HEK293 (cell line): ENCODE measurements around the gene LY6G5C.

ENCODE experiments used
- CTCF ChIA-PET: fragments of 350-600 bp; formaldehyde crosslinking; extraction: SDS; loops from one replicate; lab custom pipeline; 2021; ENCODE audit warnings: antibody characterized with exemption; lab: Yijun Ruan, JAX
- POLR2A ChIA-PET: fragments of 300-600 bp; formaldehyde crosslinking; extraction: SDS; loops from one replicate; lab custom pipeline; 2020; ENCODE audit warnings: antibody characterized with exemption, inconsistent platforms; lab: Yijun Ruan, JAX
- H3K27ac ChIP-seq: fragments of 200-500 bp; sonication (Bioruptor generic); 2 replicates; pipeline ENCODE4 v1.5.1; 2014; ENCODE audit warnings: low read depth, low read length, control low read depth, inconsistent platforms; ENCODE audit errors: extremely low read depth
- H3K36me3 ChIP-seq, 2 experiments: fragments of 200-500 bp in 1 of 2; sonication (Bioruptor generic) in 1 of 2; 1 replicate in 1 of 2; 2 replicates in 1 of 2; pipeline ENCODE4 v1.5.1; 2014 to 2017; ENCODE audit warnings: inconsistent platforms in 2 of 2, low read length in 2 of 2; ENCODE audit not compliant: control insufficient read depth in 2 of 2, insufficient read depth in 1 of 2
- H3K4me1 ChIP-seq: fragments of 200-500 bp; sonication (Bioruptor generic); 2 replicates; pipeline ENCODE4 v1.5.1; 2014; ENCODE audit warnings: mild to moderate bottlenecking, low read length, inconsistent platforms; ENCODE audit not compliant: control insufficient read depth, insufficient read depth
- H3K4me3 ChIP-seq: 2 replicates; pipeline ENCODE4 v1.5.1; 2011; ENCODE audit warnings: low read depth, mild to moderate bottlenecking, control low read depth, low read length, moderate library complexity
- H3K9me3 ChIP-seq: fragments of 200-500 bp; sonication (Bioruptor generic); 2 replicates; pipeline ENCODE4 v1.5.1; 2014; ENCODE audit warnings: low read depth, low read length, inconsistent platforms; ENCODE audit not compliant: control insufficient read depth, insufficient read depth
- GLI2 ChIP-seq: fragments of 450-650 bp; formaldehyde crosslinking; IDR thresholded peaks from 2 replicates; pipeline ENCODE4; 2017; ENCODE audit warnings: missing biosample characterization, missing genetic modification characterization, low read depth, borderline replicate concordance
- IKZF3 ChIP-seq: fragments of 450-650 bp; IDR thresholded peaks from 2 replicates; pipeline ENCODE4 v1.5.0; 2018; ENCODE audit warnings: missing biosample characterization, mild to moderate bottlenecking, missing genetic modification characterization, moderate library complexity
- SCRT2 ChIP-seq: fragments of 450-650 bp; formaldehyde crosslinking; IDR thresholded peaks from 2 replicates; pipeline ENCODE4 v1.5.1; 2016; ENCODE audit warnings: missing biosample characterization, missing genetic modification characterization
- ZEB2 ChIP-seq: fragments of 450-650 bp; formaldehyde crosslinking; IDR thresholded peaks from 2 replicates; pipeline ENCODE4 v1.5.1; 2016; ENCODE audit warnings: missing biosample characterization, missing genetic modification characterization
- ZNF184 ChIP-seq: fragments of 450-650 bp; IDR thresholded peaks from 2 replicates; pipeline ENCODE4 v1.5.1; 2018; ENCODE audit warnings: missing biosample characterization, mild to moderate bottlenecking, missing genetic modification characterization
- ZNF266 ChIP-seq: fragments of 450-650 bp; formaldehyde crosslinking; IDR thresholded peaks from 2 replicates; pipeline ENCODE4 v1.5.1; 2016; ENCODE audit warnings: missing biosample characterization, missing genetic modification characterization, low read depth
- ZNF311 ChIP-seq: fragments of 450-650 bp; formaldehyde crosslinking; IDR thresholded peaks from 2 replicates; pipeline ENCODE4 v1.5.1; 2017; ENCODE audit warnings: missing biosample characterization, missing genetic modification characterization, borderline replicate concordance
- ZNF341 ChIP-seq: fragments of 450-650 bp; formaldehyde crosslinking; IDR thresholded peaks from 2 replicates; pipeline ENCODE4; 2016; ENCODE audit warnings: low read depth, missing biosample characterization, missing genetic modification characterization
- ZNF423 ChIP-seq: fragments of 450-650 bp; formaldehyde crosslinking; IDR thresholded peaks from 2 replicates; pipeline ENCODE4 v1.5.1; 2016; ENCODE audit warnings: missing biosample characterization, missing genetic modification characterization
- ZNF600 ChIP-seq: fragments of 450-650 bp; formaldehyde crosslinking; IDR thresholded peaks from 2 replicates; pipeline ENCODE4 v1.5.1; 2016; ENCODE audit warnings: missing biosample characterization, missing genetic modification characterization
- ZNF654 ChIP-seq: fragments of 450-650 bp; formaldehyde crosslinking; IDR thresholded peaks from 2 replicates; pipeline ENCODE4 v1.5.1; 2016; ENCODE audit warnings: low read depth, missing biosample characterization, missing genetic modification characterization
- ZNF660 ChIP-seq: fragments of 450-650 bp; IDR thresholded peaks from 2 replicates; pipeline ENCODE4 v1.5.1; 2018; ENCODE audit warnings: missing biosample characterization, mild to moderate bottlenecking, missing genetic modification characterization
- ZNF664 ChIP-seq: fragments of 450-650 bp; formaldehyde crosslinking; IDR thresholded peaks from 2 replicates; pipeline ENCODE4 v1.5.1; 2016; ENCODE audit warnings: missing biosample characterization, missing genetic modification characterization
- ZNF747 ChIP-seq: fragments of 450-650 bp; formaldehyde crosslinking; IDR thresholded peaks from 2 replicates; pipeline ENCODE4 v1.5.1; 2016; ENCODE audit warnings: missing biosample characterization, missing genetic modification characterization
- TF ChIP-seq, protein P1 (sequence below): fragments of 450-650 bp; formaldehyde crosslinking; IDR thresholded peaks from 2 replicates; pipeline ENCODE4 v1.5.1; 2016; ENCODE audit warnings: missing biosample characterization, missing genetic modification characterization, borderline replicate concordance

The LY6G5C gene

DNA sequence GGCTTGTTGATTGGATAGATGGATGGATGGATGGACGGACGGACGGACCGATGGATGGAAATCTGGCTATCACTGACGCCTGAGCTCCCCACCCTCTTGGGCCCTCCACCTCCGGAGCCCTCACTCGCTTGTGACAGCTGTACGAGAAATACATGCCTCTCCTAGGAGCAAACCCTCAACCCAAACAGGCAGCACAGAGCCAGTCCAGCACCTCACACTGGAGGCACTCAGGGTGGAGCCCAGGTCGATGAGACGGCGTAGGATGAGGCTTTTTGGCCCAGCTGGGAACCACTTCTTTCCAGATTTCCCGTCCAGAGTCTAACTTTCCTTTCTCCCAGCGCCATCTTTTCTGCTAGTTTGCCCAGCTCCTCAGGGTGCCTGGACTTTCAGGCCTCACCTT lies 2.7 kb upstream of the LY6G5C start (continued):
- TF ChIP-seq, protein P1, sequence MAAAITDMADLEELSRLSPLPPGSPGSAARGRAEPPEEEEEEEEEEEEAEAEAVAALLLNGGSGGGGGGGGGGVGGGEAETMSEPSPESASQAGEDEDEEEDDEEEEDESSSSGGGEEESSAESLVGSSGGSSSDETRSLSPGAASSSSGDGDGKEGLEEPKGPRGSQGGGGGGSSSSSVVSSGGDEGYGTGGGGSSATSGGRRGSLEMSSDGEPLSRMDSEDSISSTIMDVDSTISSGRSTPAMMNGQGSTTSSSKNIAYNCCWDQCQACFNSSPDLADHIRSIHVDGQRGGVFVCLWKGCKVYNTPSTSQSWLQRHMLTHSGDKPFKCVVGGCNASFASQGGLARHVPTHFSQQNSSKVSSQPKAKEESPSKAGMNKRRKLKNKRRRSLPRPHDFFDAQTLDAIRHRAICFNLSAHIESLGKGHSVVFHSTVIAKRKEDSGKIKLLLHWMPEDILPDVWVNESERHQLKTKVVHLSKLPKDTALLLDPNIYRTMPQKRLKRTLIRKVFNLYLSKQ: no peak
- TF ChIP-seq ZNF664: no peak

DNA sequence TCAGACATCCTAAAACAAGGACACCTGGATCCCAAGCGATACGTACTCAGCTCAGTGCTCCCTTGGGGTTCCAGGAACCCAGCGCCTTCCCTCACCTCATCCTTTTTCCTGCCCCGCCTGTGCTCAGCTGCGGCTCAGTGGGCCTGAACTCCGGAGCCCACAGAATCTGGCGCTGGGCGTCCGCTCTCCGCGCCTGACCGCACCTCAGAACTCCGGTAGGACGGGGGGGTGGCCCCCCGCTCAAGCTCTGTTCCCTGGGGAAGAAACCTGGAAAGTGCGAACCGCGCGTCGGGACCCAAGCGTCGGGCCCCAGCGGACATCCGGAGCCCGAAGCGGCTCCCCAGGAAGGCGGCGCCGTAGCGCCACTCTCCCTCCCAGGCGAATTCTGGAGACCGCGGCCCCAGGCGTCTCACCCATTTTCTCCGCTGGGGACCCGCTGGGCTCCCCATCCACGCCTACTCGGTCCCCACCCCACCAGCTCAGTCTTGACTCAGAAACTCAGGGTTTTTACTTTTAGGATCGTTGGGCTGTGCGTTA lies 336 bp upstream of the LY6G5C start:
- H3K27ac ChIP-seq: no peak overlapping the region; the same call in 1 of the 2 replicates
- no peaks in the 10 kb centered on the region; the same call in 1 of the 2 replicates for H3K4me1 ChIP-seq
- CTCF ChIA-PET: interaction anchor here (0.6 to 2.3 kb wide), 26 partner anchors 9 to 553 kb away, joined by 3 to 24 read pairs (median 4); partner anchors contain the start of genes CSNK2B, LY6G6C and MSH5
- POLR2A ChIA-PET: interaction anchor here (0.6 to 2.1 kb wide), 13 partner anchors 9 to 271 kb away, joined by 3 to 15 read pairs (median 4); partner anchors contain the start of genes ABHD16A, CSNK2B, GPANK1 and HSPA1B
- TF ChIP-seq ZNF266 (no peak), ZEB2 (tag by site-specific recombination) (peak; percentile 8; the same call in 1 of the 2 replicates)
- H3K4me3 ChIP-seq: peak overlapping the region; percentile 27
- H3K9me3 ChIP-seq: no peaks in the 10 kb centered on the region
- H3K36me3 ChIP-seq: peaks cover 0 to 7% of the 10 kb centered on the region in 2 experiments; a peak in 1 of 3 replicates

DNA sequence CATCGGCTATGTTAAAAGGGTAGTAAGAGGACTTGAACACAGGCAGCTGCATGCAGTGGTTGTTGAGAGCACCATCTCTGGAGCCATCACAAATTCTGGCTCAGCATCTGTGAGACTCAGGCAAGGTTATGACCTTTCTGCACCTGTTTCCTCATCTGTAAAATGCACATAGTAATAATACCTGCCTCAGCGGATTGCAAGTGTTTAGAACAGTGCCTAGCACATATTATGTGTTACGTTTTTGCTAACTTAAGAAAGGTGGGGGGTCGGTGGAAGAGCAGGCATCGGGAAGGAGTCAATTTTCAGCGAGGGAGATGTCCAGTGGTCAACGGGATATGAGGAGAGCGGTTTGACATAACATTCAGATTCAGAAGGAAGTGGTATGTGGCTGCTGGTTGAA lies 2.9 kb downstream of the LY6G5C start:
- TF ChIP-seq ZNF654: no peak
- peak; percentile 57 for TF ChIP-seq ZNF341 (tag by site-specific recombination)
- TF ChIP-seq ZNF660 (tag by site-specific recombination): no peak
- TF ChIP-seq ZNF184: no peak
- no peak for TF ChIP-seq GLI2 (tag by site-specific recombination)
- TF ChIP-seq ZNF423: no peak
- no peak for TF ChIP-seq ZNF311 (tag by site-specific recombination)
- POLR2A ChIA-PET: interaction anchor here (1.0 to 1.5 kb wide), 4 partner anchors 17 to 150 kb away, joined by 3 to 6 read pairs (median 6); partner anchors contain the start of genes ABHD16A, C6orf47, CLIC1 and HSPA1B
- H3K4me3 ChIP-seq: no peak overlapping the region
- CTCF ChIA-PET: interaction anchor here (0.5 to 1.3 kb wide), 6 partner anchors 11 to 275 kb away, joined by 3 to 6 read pairs (median 3); partner anchors contain the start of genes ATP6V1G2 and MSH5
- no peaks in the 10 kb centered on the region for H3K9me3 ChIP-seq
- no peaks in the 10 kb centered on the region; the same call in 1 of the 2 replicates for H3K4me1 ChIP-seq
- H3K27ac ChIP-seq: no peak overlapping the region
- H3K36me3 ChIP-seq: peaks cover under 1 to 9% of the 10 kb centered on the region in 2 experiments; a peak in 2 of 3 replicates

DNA sequence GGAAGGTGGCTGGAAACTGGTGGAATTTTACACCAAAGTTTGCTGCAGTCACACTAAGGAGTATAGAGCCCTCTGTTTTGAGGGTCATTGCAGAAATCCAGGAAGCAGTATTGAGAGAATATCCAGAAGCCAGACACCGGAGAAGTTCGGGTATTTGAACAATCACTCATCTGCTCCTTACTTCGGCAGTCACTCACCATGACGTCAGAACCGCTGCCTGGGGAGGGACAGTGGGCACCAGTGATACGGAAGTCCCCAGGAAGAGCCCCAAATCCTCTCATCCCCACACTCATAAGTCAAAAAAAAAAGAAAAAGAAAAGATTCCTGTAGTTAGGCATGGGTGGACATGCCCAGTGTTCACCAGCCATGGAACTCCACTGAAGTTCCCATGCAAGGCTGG lies 4.0 kb downstream of the LY6G5C start:
- Histone ChIP-seq H3K9me3 (no peaks in the 10 kb centered on the region), H3K36me3 (peaks cover 11 to 18% of the 10 kb centered on the region in 2 experiments), H3K27ac (no peak overlapping the region), H3K4me1 (no peaks in the 10 kb centered on the region; the same call in 1 of the 2 replicates), H3K4me3 (no peak overlapping the region)
- ChIA-PET CTCF (interaction anchor here (0.5 kb wide), 1 partner anchor 27 kb away, joined by 3 read pairs; no protein-coding TSS in a partner anchor), POLR2A (interaction anchor here (0.7 kb wide), 1 partner anchor 373 kb away, joined by 3 read pairs; no protein-coding TSS in a partner anchor)
- TF ChIP-seq SCRT2 (no peak), ZNF341 (tag by site-specific recombination) (no peak), IKZF3 (tag by site-specific recombination) (no peak), ZNF600 (tag by site-specific recombination) (0 out of 2 replicates have a peak, but pooled peaks have one; percentile 31), ZNF747 (tag by site-specific recombination) (no peak)
